Measurements from ENCODE around the gene EBF4.

DNA sequence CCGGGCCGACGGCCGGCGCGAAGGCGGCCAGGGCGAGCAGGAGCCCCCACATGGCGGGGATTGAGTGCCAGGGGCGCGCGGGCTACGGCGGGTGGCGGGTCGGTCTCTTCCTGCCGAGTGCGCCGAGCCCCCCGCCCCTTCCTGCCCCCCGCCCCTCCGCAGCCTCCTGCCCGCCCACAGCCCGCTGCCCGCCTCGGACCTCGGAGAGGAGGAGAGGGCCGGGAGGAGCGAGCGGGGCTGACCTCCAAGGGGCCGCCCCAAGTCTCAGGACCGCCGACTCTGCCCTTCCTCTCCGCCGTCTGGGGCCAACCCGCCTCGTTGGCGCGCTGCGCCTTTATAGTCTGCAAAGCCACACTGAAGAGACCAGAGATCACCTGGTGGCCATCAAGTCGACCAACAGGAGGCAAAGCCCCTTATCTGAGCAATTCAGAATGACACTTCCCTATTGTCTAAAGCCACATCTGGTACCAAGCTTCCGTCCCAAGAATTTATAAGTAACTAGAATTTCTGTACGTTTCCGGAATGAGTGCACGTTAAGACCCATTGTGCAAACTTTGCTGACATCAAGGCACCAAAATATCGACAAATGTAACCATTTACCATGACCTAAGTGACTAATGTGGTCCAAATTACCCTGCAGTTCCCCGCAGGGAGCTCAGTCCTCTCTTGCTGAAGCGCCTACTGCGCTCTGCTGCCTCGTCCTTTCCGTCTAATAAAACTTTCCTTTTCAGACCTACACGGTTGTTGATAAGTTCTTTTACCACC is 108.1 kb downstream of the EBF4 start, which contains the start of gene CPXM1:
- TF ChIP-seq POLR2AphosphoS5 (IDR thresholded peaks at IDR 0.05; ENCODE audit: low read depth, low read length) (no peak), POLR2A (IDR thresholded peaks at IDR 0.05; ENCODE audit: borderline replicate concordance, extremely low read depth, insufficient read depth, insufficient read length) (no peak)
- TF ChIP-seq, protein P1, sequence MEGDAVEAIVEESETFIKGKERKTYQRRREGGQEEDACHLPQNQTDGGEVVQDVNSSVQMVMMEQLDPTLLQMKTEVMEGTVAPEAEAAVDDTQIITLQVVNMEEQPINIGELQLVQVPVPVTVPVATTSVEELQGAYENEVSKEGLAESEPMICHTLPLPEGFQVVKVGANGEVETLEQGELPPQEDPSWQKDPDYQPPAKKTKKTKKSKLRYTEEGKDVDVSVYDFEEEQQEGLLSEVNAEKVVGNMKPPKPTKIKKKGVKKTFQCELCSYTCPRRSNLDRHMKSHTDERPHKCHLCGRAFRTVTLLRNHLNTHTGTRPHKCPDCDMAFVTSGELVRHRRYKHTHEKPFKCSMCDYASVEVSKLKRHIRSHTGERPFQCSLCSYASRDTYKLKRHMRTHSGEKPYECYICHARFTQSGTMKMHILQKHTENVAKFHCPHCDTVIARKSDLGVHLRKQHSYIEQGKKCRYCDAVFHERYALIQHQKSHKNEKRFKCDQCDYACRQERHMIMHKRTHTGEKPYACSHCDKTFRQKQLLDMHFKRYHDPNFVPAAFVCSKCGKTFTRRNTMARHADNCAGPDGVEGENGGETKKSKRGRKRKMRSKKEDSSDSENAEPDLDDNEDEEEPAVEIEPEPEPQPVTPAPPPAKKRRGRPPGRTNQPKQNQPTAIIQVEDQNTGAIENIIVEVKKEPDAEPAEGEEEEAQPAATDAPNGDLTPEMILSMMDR (IDR thresholded peaks at IDR 0.05 in 2 of 3, conservative IDR thresholded peaks at IDR 0.05 in 1 of 3; ENCODE audit: borderline replicate concordance in 1 of 3, insufficient read depth in 1 of 3, low read depth in 2 of 3, low read length in 2 of 3), result no peak
